ENCODE data around the gene MICAL3.

DNA sequence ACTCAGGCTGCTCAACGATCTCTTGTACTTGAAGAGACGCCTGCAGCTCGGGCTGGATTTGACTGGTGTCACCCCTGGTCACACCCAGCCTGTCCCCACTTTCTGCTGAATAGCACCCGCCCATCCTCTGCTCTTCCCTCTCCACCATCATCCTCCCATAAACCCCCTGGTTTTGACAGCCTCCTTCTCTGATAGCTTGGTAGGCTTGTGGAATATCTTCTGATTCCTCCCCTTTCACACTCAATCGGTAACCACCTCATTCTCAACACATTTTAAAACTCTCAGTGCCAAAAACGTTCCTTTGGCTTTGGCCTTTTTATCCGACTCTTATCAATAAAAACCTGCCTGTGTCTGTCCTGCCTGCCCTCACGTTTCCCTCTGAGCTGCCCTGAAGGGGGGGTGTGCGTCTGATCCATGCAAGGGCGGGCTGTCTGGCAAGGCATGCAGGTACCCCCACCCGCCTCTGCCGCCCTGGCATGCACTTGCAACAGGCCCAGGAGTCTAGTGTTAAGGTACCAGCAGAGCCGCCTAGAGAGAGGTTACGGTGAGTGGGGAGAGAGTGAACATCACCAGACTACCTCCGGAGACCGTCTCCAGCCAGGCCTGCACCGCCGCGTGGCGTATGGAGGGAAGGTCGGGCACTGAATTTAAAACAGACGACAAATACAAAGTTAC lies 198.3 kb downstream of the MICAL3 start:
- TF ChIP-seq, protein P1, sequence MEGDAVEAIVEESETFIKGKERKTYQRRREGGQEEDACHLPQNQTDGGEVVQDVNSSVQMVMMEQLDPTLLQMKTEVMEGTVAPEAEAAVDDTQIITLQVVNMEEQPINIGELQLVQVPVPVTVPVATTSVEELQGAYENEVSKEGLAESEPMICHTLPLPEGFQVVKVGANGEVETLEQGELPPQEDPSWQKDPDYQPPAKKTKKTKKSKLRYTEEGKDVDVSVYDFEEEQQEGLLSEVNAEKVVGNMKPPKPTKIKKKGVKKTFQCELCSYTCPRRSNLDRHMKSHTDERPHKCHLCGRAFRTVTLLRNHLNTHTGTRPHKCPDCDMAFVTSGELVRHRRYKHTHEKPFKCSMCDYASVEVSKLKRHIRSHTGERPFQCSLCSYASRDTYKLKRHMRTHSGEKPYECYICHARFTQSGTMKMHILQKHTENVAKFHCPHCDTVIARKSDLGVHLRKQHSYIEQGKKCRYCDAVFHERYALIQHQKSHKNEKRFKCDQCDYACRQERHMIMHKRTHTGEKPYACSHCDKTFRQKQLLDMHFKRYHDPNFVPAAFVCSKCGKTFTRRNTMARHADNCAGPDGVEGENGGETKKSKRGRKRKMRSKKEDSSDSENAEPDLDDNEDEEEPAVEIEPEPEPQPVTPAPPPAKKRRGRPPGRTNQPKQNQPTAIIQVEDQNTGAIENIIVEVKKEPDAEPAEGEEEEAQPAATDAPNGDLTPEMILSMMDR (IDR thresholded peaks at IDR 0.05; ENCODE audit: control extremely low read depth in 1 of 3, insufficient read depth in 1 of 3, low read depth in 1 of 3, low read length in 3 of 3), result no peak
- TF ChIP-seq HDAC2 (IDR thresholded peaks at IDR 0.05; ENCODE audit: borderline replicate concordance in 1 of 2, low read depth in 2 of 2, low read length in 2 of 2) (no peak), FOSL1 (IDR thresholded peaks at IDR 0.05; ENCODE audit: insufficient read depth, low read depth, low read length) (no peak), POLR2AphosphoS5 (IDR thresholded peaks at IDR 0.05; ENCODE audit: low read depth, low read length) (no peak), E2F6 (IDR thresholded peaks at IDR 0.05) (no peak), CHD2 (IDR thresholded peaks at IDR 0.05; ENCODE audit: low read length) (no peak), EP300 (IDR thresholded peaks at IDR 0.05; ENCODE audit: borderline replicate concordance in 1 of 2, low read depth in 2 of 2, low read length in 2 of 2) (no peak), EZH2 (IDR thresholded peaks at IDR 0.05; ENCODE audit: low read depth, low read length, severe bottlenecking) (no peak), JUN (IDR thresholded peaks at IDR 0.05; ENCODE audit: low read depth, low read length) (no peak), SRF (IDR thresholded peaks at IDR 0.05; ENCODE audit: low read depth, low read length) (no peak), RAD21 (IDR thresholded peaks at IDR 0.05 in 1 of 2, conservative IDR thresholded peaks at IDR 0.05 in 1 of 2; ENCODE audit: low read depth in 2 of 2, low read length in 2 of 2) (no peak), TAF1 (IDR thresholded peaks at IDR 0.05; ENCODE audit: low read depth, low read length) (no peak), SP2 (IDR thresholded peaks at IDR 0.05; ENCODE audit: low read length) (no peak)
